Activated CD4-positive, alpha-beta memory T cell treated with anti-CD3 and anti-CD28 coated beads for 36 hours (primary cell): ENCODE results near the gene FCGBP. TPM values are rescaled to one million over a fixed set of nuclear protein-coding genes. Genes with fewer than 3 reads are reported as not detected.
"Not testable (repeated sequence)": the region's sequence is repeated elsewhere in the genome, so short reads cannot be mapped to it uniquely, and the experiment has no call there.

Source experiments
- CTCF ChIA-PET: fragments of 350-600 bp; sonication (Branson Sonifier 250); formaldehyde crosslinking; loops from one replicate; lab custom pipeline; 2021; ENCODE audit warnings: antibody characterized with exemption, inconsistent platforms; lab: Charles Lee
- POLR2A ChIA-PET: fragments of 350-600 bp; sonication (Branson Sonifier 250); formaldehyde crosslinking; loops from one replicate; lab custom pipeline; 2021; ENCODE audit warnings: antibody characterized with exemption; lab: Charles Lee
- DNase-seq: peaks from one replicate; pipeline ENCODE4 v3.0.0-alpha.2; 2020
- H3K27ac Mint-ChIP-seq: one replicate; pipeline ENCODE4 v1.8.0; 2021; ENCODE audit warnings: mixed read lengths
- H3K27me3 Mint-ChIP-seq: one replicate; pipeline ENCODE4 v1.8.0; 2021; ENCODE audit warnings: mixed read lengths
- H3K36me3 Mint-ChIP-seq: one replicate; pipeline ENCODE4 v1.8.0; 2021; ENCODE audit warnings: mixed read lengths
- H3K4me1 Mint-ChIP-seq: one replicate; pipeline ENCODE4 v1.8.0; 2021; ENCODE audit warnings: low read depth, mixed read lengths
- H3K4me3 Mint-ChIP-seq: one replicate; pipeline ENCODE4 v1.8.0; 2021; ENCODE audit warnings: mild to moderate bottlenecking, mixed read lengths
- H3K9me3 Mint-ChIP-seq: one replicate; pipeline ENCODE4 v1.8.0; 2021; ENCODE audit warnings: mixed read lengths
- intact Hi-C: fragments of 100-400 bp; cut with micrococcal nuclease; formaldehyde crosslinking; loops from one replicate; pipeline ENCODE4 v1.15.1; 2023
- total RNA-seq, 2 experiments: library from RNA; stranded (reverse); gene quantifications; one replicate each; pipeline ENCODE4 v1.2.3, GENCODE V29; 2021

FCGBP gene
- total RNA-seq, 2 experiments from 2014 or later = 3.6 TPM

GRCh38 chr19:39968789-39969188, 34.4 kb upstream of the FCGBP start:
- intact Hi-C loops = no loop called here
- Mint-ChIP-seq H3K27me3 (no peaks in the 10 kb centered on the region), H3K36me3 (peaks cover 23% of the 10 kb centered on the region), H3K9me3 (no peaks in the 10 kb centered on the region), H3K4me3 (peak overlapping the region; percentile 95), H3K27ac (peak overlapping the region; percentile 98), H3K4me1 (peaks cover 51% of the 10 kb centered on the region)
- ChIA-PET POLR2A (interaction anchor here (0.9 to 2.9 kb wide), 4 partner anchors 8 to 31 kb away, joined by 3 to 11 read pairs (median 3); partner anchors contain the start of gene ZNF546), CTCF (interaction anchor here (0.6 to 3.1 kb wide), 3 partner anchors 26 to 54 kb away, joined by 3 to 24 read pairs (median 15); no protein-coding TSS in a partner anchor)
- no peak for DNase-seq

DNA sequence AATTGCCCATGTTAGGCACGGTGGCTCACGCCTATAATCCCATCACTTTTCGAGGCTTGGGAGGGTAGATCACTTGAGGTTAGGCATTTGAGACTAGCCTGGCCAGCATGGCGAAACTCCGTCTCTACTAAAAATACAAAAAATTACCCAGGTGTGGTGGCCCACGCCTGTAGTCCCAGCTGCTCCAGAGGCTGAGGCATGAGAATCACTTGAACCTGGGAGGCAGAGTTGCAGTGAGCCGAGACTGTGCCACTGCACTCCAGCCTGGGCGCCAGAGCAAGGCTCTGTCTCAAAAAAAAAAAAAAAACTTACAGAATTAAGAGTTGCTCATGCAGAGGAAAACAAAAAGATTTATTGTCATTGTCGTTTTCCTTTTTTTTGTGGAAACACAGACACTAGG, 33.1 kb upstream of the FCGBP start:
- Mint-ChIP-seq H3K9me3 (no peaks in the 10 kb centered on the region), H3K27ac (peak overlapping the region; percentile 98), H3K36me3 (peaks cover 15% of the 10 kb centered on the region), H3K4me3 (no peak overlapping the region), H3K4me1 (peaks cover 52% of the 10 kb centered on the region), H3K27me3 (no peaks in the 10 kb centered on the region)
- ChIA-PET POLR2A (no interaction called here), CTCF (no interaction called here)
- intact Hi-C loops = no loop called here
- no peak for DNase-seq

- Mint-ChIP-seq H3K27ac (no peak overlapping the region), H3K4me3 (no peak overlapping the region), H3K9me3 (no peaks in the 10 kb centered on the region), H3K36me3 (peaks cover 11% of the 10 kb centered on the region), H3K27me3 (no peaks in the 10 kb centered on the region), H3K4me1 (peaks cover 43% of the 10 kb centered on the region)
- POLR2A ChIA-PET = no interaction called here
- no peak for DNase-seq
- CTCF ChIA-PET = no interaction called here
- intact Hi-C loops = no loop called here
Measured at GRCh38 chr19:39966617-39967016, 32.2 kb upstream of the FCGBP start.

DNA sequence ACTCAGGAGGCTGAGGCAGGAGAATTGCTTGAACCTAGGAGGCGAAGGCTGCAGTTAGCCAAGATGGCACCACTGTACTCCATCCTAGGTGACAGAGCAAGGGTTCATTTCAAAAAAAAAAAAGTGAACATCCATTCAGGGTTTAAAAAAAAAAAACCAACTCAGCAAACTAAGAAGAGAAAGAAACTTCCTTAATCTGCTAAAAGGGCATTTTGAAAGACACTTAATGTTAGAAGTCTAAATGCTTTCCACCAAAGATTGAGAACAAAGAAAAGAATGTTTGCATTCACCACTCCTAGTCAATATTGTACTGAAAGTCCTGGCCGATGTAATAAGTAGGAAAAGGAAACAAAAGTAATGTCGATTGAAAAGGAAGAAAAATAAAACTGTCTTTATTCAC, 29.5 kb upstream of the FCGBP start:
- POLR2A ChIA-PET = no interaction called here
- no peak for DNase-seq
- Mint-ChIP-seq H3K4me3 (no peak overlapping the region), H3K27me3 (no peaks in the 10 kb centered on the region), H3K9me3 (no peaks in the 10 kb centered on the region), H3K27ac (peak overlapping the region; percentile 26), H3K4me1 (peaks cover 45% of the 10 kb centered on the region), H3K36me3 (peaks cover 3% of the 10 kb centered on the region)
- intact Hi-C loops = no loop called here
- CTCF ChIA-PET = no interaction called here

- Mint-ChIP-seq H3K27ac (peak overlapping the region; percentile 89), H3K4me3 (peak overlapping the region; percentile 24), H3K4me1 (peaks cover 45% of the 10 kb centered on the region)
- CTCF ChIA-PET, H3K9me3 Mint-ChIP-seq, intact Hi-C loops, POLR2A ChIA-PET, DNase-seq, H3K27me3 Mint-ChIP-seq, H3K36me3 Mint-ChIP-seq: not testable (repeated sequence)
Measured at GRCh38 chr19:39959407-39959806, 25.0 kb upstream of the FCGBP start.

DNA sequence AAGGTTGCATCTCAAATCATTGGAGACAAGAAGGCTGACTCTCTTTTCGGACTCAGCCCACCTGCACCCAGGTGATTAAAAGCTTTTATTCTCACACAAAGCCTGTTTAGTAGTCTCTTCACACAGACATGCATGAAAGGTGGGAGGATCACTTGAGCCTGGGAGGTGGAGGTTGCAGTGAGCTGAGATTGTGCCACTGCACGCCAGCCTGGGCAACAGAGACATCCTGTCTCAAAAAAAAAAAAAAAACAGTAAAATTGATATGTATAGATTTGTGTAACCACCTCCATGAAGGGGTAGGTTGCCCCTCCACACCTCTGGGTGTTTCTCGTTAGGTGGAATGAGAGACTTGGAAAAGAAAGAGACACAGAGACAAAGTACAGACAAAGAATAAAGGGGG, 24.5 kb upstream of the FCGBP start:
- H3K36me3 Mint-ChIP-seq, CTCF ChIA-PET, intact Hi-C loops, H3K27me3 Mint-ChIP-seq, H3K9me3 Mint-ChIP-seq, DNase-seq, POLR2A ChIA-PET: not testable (repeated sequence)
- H3K4me3 Mint-ChIP-seq = peak overlapping the region; percentile 24
- H3K4me1 Mint-ChIP-seq = peaks cover 47% of the 10 kb centered on the region
- peak overlapping the region; percentile 89 for H3K27ac Mint-ChIP-seq

DNA sequence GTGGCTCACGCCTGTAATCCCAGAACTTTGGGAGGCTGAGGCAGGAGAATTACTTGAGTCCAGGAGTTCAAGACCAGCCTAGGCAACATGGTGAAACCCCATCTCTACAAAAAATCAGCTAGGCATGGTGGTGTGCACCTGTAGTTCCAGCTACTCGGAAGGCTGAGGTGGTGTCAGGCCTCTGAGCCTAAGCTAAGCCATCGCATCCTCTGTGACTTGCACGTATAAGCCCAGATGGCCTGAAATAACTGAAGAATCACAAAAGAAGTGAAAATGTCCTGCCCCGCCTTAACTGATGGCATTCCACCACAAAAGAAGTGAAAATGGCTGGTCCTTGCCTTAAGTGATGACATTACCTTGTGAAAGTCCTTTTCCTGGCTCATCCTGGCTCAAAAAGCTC, 23.5 kb upstream of the FCGBP start:
- DNase-seq = peak; percentile 6
- H3K27me3 Mint-ChIP-seq, H3K36me3 Mint-ChIP-seq, H3K4me3 Mint-ChIP-seq, intact Hi-C loops, H3K9me3 Mint-ChIP-seq, POLR2A ChIA-PET: not testable (repeated sequence)
- CTCF ChIA-PET = interaction anchor here (1.0 kb wide), 1 partner anchor 13 kb away, joined by 6 read pairs; the partner anchor contains the start of gene PSMC4
- Mint-ChIP-seq H3K27ac (peak overlapping the region; percentile 76), H3K4me1 (peaks cover 46% of the 10 kb centered on the region)

GRCh38 chr19:39953915-39954314, 19.5 kb upstream of the FCGBP start:
- H3K4me1 Mint-ChIP-seq = peaks cover 62% of the 10 kb centered on the region
- H3K27ac Mint-ChIP-seq = peak overlapping the region; percentile 89
- ChIA-PET POLR2A (interaction anchor here (1.8 kb wide), 1 partner anchor 16 kb away, joined by 14 read pairs; the partner anchor contains the start of gene PSMC4), CTCF (interaction anchor here (0.9 to 1.9 kb wide), 3 partner anchors 12 to 59 kb away, joined by 3 to 12 read pairs (median 4); partner anchors contain the start of gene PSMC4)
- no peaks in the 10 kb centered on the region for H3K27me3 Mint-ChIP-seq
- H3K36me3 Mint-ChIP-seq = peaks cover 9% of the 10 kb centered on the region
- H3K4me3 Mint-ChIP-seq = no peak overlapping the region
- no peaks in the 10 kb centered on the region for H3K9me3 Mint-ChIP-seq
- no peak for DNase-seq
- intact Hi-C loops = loop anchor here (1.0 to 2.0 kb wide), 2 partner anchors 10 to 17 kb away; partner anchors contain the start of gene PSMC4

DNA sequence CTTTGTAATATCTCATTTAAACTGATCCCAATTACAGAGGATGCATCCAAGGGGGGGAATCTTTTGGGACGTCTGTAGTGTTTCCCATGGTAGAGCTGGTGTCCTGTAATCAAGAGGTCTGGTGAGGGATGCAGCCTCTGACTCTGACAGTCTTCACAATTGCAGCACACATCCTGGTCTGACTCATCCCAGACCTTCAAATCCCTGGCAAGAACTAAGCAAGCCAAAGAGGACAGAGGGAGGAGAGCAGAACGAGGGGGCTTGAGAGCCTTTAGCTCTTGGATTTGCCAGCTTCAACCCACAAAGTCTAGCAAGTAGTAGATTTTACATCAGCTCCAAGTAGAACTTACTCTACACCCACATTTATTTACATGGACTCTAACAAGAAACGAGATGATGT, 17.3 kb upstream of the FCGBP start:
- Mint-ChIP-seq H3K4me3 (no peak overlapping the region), H3K27ac (peak overlapping the region; percentile 89), H3K36me3 (peaks cover 13% of the 10 kb centered on the region), H3K9me3 (no peaks in the 10 kb centered on the region), H3K4me1 (peaks cover 71% of the 10 kb centered on the region), H3K27me3 (no peaks in the 10 kb centered on the region)
- intact Hi-C loops = loop anchor here (2.0 kb wide), 1 partner anchor 19 kb away; the partner anchor contains the start of gene PSMC4
- ChIA-PET POLR2A (interaction anchor here (1.5 kb wide), 1 partner anchor 19 kb away, joined by 5 read pairs; the partner anchor contains the start of gene PSMC4), CTCF (interaction anchor here (0.6 to 1.2 kb wide), 3 partner anchors 14 to 482 kb away, joined by 3 to 6 read pairs (median 4); partner anchors contain the start of gene PSMC4)
- no peak for DNase-seq

GRCh38 chr19:39951065-39951650, 16.7 kb upstream of the FCGBP start:
- H3K4me1 Mint-ChIP-seq = peaks cover 74% of the 10 kb centered on the region
- no peaks in the 10 kb centered on the region for H3K27me3 Mint-ChIP-seq
- POLR2A ChIA-PET = interaction anchor here (1.5 kb wide), 1 partner anchor 19 kb away, joined by 5 read pairs; the partner anchor contains the start of gene PSMC4

DNA sequence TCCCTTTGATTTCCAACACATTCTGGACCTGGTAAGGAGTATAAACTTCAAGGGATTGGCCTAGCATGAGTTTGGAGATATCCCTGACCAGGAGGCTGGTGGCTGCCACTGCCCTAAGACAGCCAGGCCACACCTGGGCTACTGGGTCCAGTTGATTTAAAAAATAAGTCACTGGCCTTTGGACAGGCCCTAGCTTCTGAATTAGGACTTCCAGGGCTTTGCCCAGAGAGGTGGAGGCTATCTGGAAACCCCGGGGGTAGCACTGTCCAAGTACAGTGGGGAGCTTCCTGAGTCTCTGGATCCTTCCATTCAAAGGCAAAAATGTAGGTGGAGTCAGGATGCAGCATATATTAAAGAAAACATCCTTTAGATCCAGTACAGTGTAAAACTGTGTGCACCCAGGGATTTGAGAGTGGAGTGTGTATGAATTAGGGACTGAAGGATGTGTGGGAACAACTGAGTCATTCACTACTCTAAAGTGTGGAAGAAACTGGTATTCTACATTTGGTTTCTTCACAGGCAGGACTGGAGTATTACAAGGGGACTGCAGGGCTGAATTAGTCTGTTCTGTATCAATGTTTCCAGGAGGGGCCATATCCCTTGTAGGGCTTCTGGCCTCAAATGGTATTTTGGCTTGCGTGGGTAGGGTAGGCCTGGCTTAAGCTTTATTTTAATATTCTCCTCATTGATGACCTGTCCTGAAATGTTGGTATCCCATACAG, 14.8 kb upstream of the FCGBP start:
- POLR2A ChIA-PET = no interaction called here
- CTCF ChIA-PET = interaction anchor here (0.7 to 2.4 kb wide), 2 partner anchors 13 to 21 kb away, joined by 3 to 9 read pairs; partner anchors contain the start of gene PSMC4

More at GRCh38 chr19:39951065-39951650, 16.7 kb upstream of the FCGBP start:
- Mint-ChIP-seq H3K27ac (peak overlapping the region; percentile 89), H3K4me3 (no peak overlapping the region), H3K36me3 (peaks cover 13% of the 10 kb centered on the region), H3K9me3 (no peaks in the 10 kb centered on the region)
- DNase-seq = no peak
- CTCF ChIA-PET = interaction anchor here (0.6 to 1.2 kb wide), 3 partner anchors 13 to 483 kb away, joined by 3 to 6 read pairs (median 4); partner anchors contain the start of gene PSMC4
- intact Hi-C loops = no loop called here

DNA sequence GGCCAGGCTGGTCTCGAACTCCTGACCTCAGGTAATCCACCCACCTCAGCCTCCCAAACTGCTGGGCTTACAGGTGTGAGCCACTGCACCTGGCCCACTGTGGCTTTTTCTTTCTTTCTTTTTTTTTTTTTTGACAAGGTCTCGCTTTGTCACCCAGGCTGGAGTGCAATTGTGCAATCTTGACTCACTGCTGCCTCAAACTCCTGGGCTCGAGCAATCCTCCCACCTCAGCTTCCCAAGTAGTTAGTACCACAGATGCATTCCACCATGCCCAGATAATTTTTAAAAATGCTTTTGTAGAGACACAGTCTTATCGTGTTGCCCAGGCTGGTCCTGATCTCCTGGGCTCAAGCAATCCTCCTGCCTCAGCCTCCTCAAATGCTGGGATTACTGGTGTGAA, 12.1 kb upstream of the FCGBP start:
- Mint-ChIP-seq H3K27ac (no peak overlapping the region), H3K4me3 (no peak overlapping the region), H3K36me3 (peaks cover 8% of the 10 kb centered on the region), H3K4me1 (peaks cover 75% of the 10 kb centered on the region), H3K9me3 (no peaks in the 10 kb centered on the region), H3K27me3 (no peaks in the 10 kb centered on the region)
- intact Hi-C loops = no loop called here
- POLR2A ChIA-PET = no interaction called here
- DNase-seq = no peak
- CTCF ChIA-PET = interaction anchor here (1.0 kb wide), 1 partner anchor 10 kb away, joined by 3 read pairs; no protein-coding TSS in a partner anchor

More for the DNA sequence above, 14.8 kb upstream of the FCGBP start:
- Mint-ChIP-seq H3K36me3 (peaks cover 13% of the 10 kb centered on the region), H3K9me3 (no peaks in the 10 kb centered on the region), H3K27ac (peak overlapping the region; percentile 67), H3K4me3 (no peak overlapping the region), H3K4me1 (peaks cover 75% of the 10 kb centered on the region), H3K27me3 (no peaks in the 10 kb centered on the region)
- no peak for DNase-seq
- intact Hi-C loops = no loop called here
